Esophagus muscularis mucosa (tissue), 4 donors: Measurements from ENCODE around the gene CYB5R3. TPM values are rescaled to one million over a fixed set of nuclear protein-coding genes. Genes with fewer than 3 reads are reported as not detected.

Source experiments
- DNase-seq: peaks from one replicate; pipeline ENCODE4 v3.0.0-alpha.2; 2017; ENCODE audit errors: extremely low spot score
- H3K27ac ChIP-seq, 4 donors: fragments of 200-600 bp; sonication (generic); replicated peaks in 1 of 4; 1 replicate in 3 of 4; 2 replicates in 1 of 4; pipeline ENCODE4 v1.5.1; 2016 to 2019; ENCODE audit warnings: mild to moderate bottlenecking in 1 of 4
- H3K27me3 ChIP-seq, 4 donors: fragments of 200-600 bp; sonication (generic); one replicate each; pipeline versions ENCODE4 v1.5.1 to v1.6.0; 2016 to 2019
- H3K36me3 ChIP-seq, 4 donors: fragments of 200-600 bp; sonication (generic); one replicate each; pipeline ENCODE4 v1.5.1; 2016 to 2019
- H3K4me1 ChIP-seq, 4 donors: fragments of 200-600 bp; sonication (generic); one replicate each; pipeline ENCODE4 v1.5.1; 2016 to 2019
- H3K4me3 ChIP-seq, 4 donors: fragments of 200-600 bp; sonication (generic); 1 replicate in 2 of 4; 2 replicates in 2 of 4; pipeline ENCODE4 v1.5.1; 2016 to 2019; ENCODE audit warnings: mild to moderate bottlenecking in 4 of 4, moderate library complexity in 1 of 4
- H3K9me3 ChIP-seq, 4 donors: fragments of 200-600 bp; sonication (generic); 1 replicate in 3 of 4; 2 replicates in 1 of 4; pipeline ENCODE4 v1.5.1; 2016 to 2019
- CTCF ChIP-seq, 3 experiments: fragments of 200-600 bp in 2 of 3; fragments of 450-650 bp in 1 of 3; sonication (generic) in 2 of 3; IDR thresholded peaks; one replicate each; pipeline ENCODE4 v1.5.1; 2017 to 2019; ENCODE audit warnings: antibody characterized with exemption in 3 of 3, mild to moderate bottlenecking in 2 of 3, moderate library complexity in 1 of 3
- EP300 ChIP-seq: sonication (generic); formaldehyde crosslinking; IDR thresholded peaks from one replicate; pipeline ENCODE4 v1.6.1; 2017; ENCODE audit warnings: antibody characterized with exemption
- POLR2A ChIP-seq: fragments of 450-650 bp; IDR thresholded peaks from one replicate; pipeline ENCODE4 v1.6.1; 2017; ENCODE audit warnings: antibody characterized with exemption, moderate library complexity, mild to moderate bottlenecking, low read depth
- POLR2AphosphoS5 ChIP-seq, 2 donors: sonication (generic); formaldehyde crosslinking; IDR thresholded peaks; one replicate each; pipeline ENCODE4 v1.6.1; 2017; ENCODE audit warnings: antibody characterized with exemption in 2 of 2
- WGBS: methylation state at CpG from one replicate; pipeline ENCODE4 v1.1.5; 2018; 5-methylcytosine and 5-hydroxymethylcytosine counted together
- intact Hi-C: fragments of 100-400 bp; cut with DNase I; formaldehyde crosslinking; loops from one replicate; pipeline ENCODE4 v1.15.1; 2023
- total RNA-seq, 4 donors: library from RNA; depleted of rRNA; stranded (reverse); fragments of >200 nt; gene quantifications; one replicate each; pipeline versions ENCODE4 v1.1.0 to v1.2.1, GENCODE V29; 2016

Gene CYB5R3
- total RNA-seq, 4 donors from 2014 or later: 154 to 287 (median 221) TPM

- peaks cover 25 to 78% (median 70%) of the 10 kb centered on the region in 4 donors for H3K36me3 ChIP-seq
- intact Hi-C loops: no loop called here
- WGBS: 92% methylated on average over 15 of the region's 20 CpGs
- H3K27me3 ChIP-seq: no peaks in the 10 kb centered on the region
- TF ChIP-seq CTCF (IDR thresholded peaks at IDR 0.05): no peak
- TF ChIP-seq EP300: no peak
- no peak for TF ChIP-seq POLR2AphosphoS5 (IDR thresholded peaks at IDR 0.05)
- TF ChIP-seq POLR2A: no peak
- no peak overlapping the region for H3K4me3 ChIP-seq
- H3K4me1 ChIP-seq: peaks cover 24 to 54% (median 47%) of the 10 kb centered on the region in 4 donors
- H3K27ac ChIP-seq: peak overlapping the region; percentile 29 to 64 (median 50)
- H3K9me3 ChIP-seq: no peaks in the 10 kb centered on the region
- DNase-seq: no peak
Measured at GRCh38 chr22:42622061-42622710, 27.0 kb downstream of the CYB5R3 start.

- Histone ChIP-seq H3K4me3 (no peak overlapping the region), H3K4me1 (peaks cover 24 to 61% (median 54%) of the 10 kb centered on the region in 4 donors), H3K9me3 (no peaks in the 10 kb centered on the region), H3K27ac (peak overlapping the region; percentile 29 to 64 (median 50)), H3K27me3 (no peaks in the 10 kb centered on the region), H3K36me3 (peaks cover 19 to 72% (median 64%) of the 10 kb centered on the region in 4 donors)
- WGBS: 69% methylated on average over 6 of the region's 11 CpGs
- DNase-seq: no peak
- TF ChIP-seq EP300 (no peak), POLR2A (no peak), POLR2AphosphoS5 (IDR thresholded peaks at IDR 0.05) (peak; percentile 52 to 54), CTCF (IDR thresholded peaks at IDR 0.05) (peak; percentile 84 to 97 (median 86))
- intact Hi-C loops: no loop called here
Measured at GRCh38 chr22:42621505-42622002, 27.6 kb downstream of the CYB5R3 start.

- intact Hi-C loops: no loop called here
- Histone ChIP-seq H3K27ac (peak overlapping the region in 3 of 4 donors; percentile 29 to 64 (median 54)), H3K4me1 (peaks cover 31 to 76% (median 67%) of the 10 kb centered on the region in 4 donors), H3K9me3 (no peaks in the 10 kb centered on the region), H3K27me3 (no peaks in the 10 kb centered on the region), H3K4me3 (no peak overlapping the region), H3K36me3 (peaks cover 6 to 57% (median 49%) of the 10 kb centered on the region in 4 donors)
- WGBS: 100% methylated on average over 3 of the region's 4 CpGs
- no peak for DNase-seq
- TF ChIP-seq POLR2AphosphoS5 (IDR thresholded peaks at IDR 0.05): no peak
- TF ChIP-seq EP300: no peak
- no peak for TF ChIP-seq POLR2A
- no peak for TF ChIP-seq CTCF (IDR thresholded peaks at IDR 0.05)
Measured at GRCh38 chr22:42620084-42620483, 29.1 kb downstream of the CYB5R3 start.

GRCh38 chr22:42619261-42620063 lies 29.7 kb downstream of the CYB5R3 start:
- Histone ChIP-seq H3K9me3 (no peaks in the 10 kb centered on the region), H3K4me1 (peaks cover 25 to 71% (median 62%) of the 10 kb centered on the region in 4 donors), H3K4me3 (no peak overlapping the region), H3K36me3 (peaks cover 6 to 51% (median 43%) of the 10 kb centered on the region in 4 donors), H3K27ac (peak overlapping the region in 2 of 4 donors; percentile 54 to 64), H3K27me3 (no peaks in the 10 kb centered on the region)
- DNase-seq: no peak
- WGBS: 86% methylated on average over 20 of the region's 35 CpGs
- intact Hi-C loops: no loop called here
- peak in 1 of 2 donors; percentile 16 for TF ChIP-seq POLR2AphosphoS5 (IDR thresholded peaks at IDR 0.05)
- no peak for TF ChIP-seq EP300
- TF ChIP-seq POLR2A: no peak
- no peak for TF ChIP-seq CTCF (IDR thresholded peaks at IDR 0.05)
